Measurements from ENCODE around the gene SYNJ1. TPM values are rescaled to one million over a fixed set of nuclear protein-coding genes. Genes with fewer than 3 reads are reported as not detected.
A peak's percentile ranks its signal among the peaks of the same experiment; 100 is the strongest.

SYNJ1 gene
- total RNA-seq, 1 experiment from 2014 or later = 4.2 TPM

- TF ChIP-seq JUN (CRISPR knock-in tag; IDR thresholded peaks at IDR 0.05) = no peak
- TF ChIP-seq SMAD3 (CRISPR knock-in tag; IDR thresholded peaks at IDR 0.05; ENCODE audit: borderline replicate concordance) = no peak
- no peak for TF ChIP-seq AR (CRISPR knock-in tag; IDR thresholded peaks at IDR 0.05)
- no peak for TF ChIP-seq ZNF416 (CRISPR knock-in tag; IDR thresholded peaks at IDR 0.05)
Observed at GRCh38 chr21:32705139-32705538, 22.7 kb downstream of the SYNJ1 start (continued).

- CTCF ChIA-PET = no interaction called here
- DNase-seq (ENCODE audit: low spot score) (no peak), ATAC-seq (0 out of 2 replicates have a peak, but pooled peaks have one; percentile 36)
- Mint-ChIP-seq H3K4me3 (no peak overlapping the region), H3K27me3 (ENCODE audit: low read depth) (no peaks in the 10 kb centered on the region), H3K9me3 (no peaks in the 10 kb centered on the region), H3K27ac (no peak overlapping the region), H3K36me3 (no peaks in the 10 kb centered on the region), H3K4me1 (peaks cover 16% of the 10 kb centered on the region)
- POLR2A ChIA-PET = no interaction called here
- no peak for TF ChIP-seq MLX (CRISPR knock-in tag; IDR thresholded peaks at IDR 0.05)
- TF ChIP-seq MYBL2 (CRISPR knock-in tag; IDR thresholded peaks at IDR 0.05) = no peak
- no peak for TF ChIP-seq NFATC4 (CRISPR knock-in tag; IDR thresholded peaks at IDR 0.05)
- no peak for TF ChIP-seq ZNF263 (CRISPR knock-in tag; IDR thresholded peaks at IDR 0.05; ENCODE audit: low read depth)
- no peak for TF ChIP-seq PREB (CRISPR knock-in tag; IDR thresholded peaks at IDR 0.05; ENCODE audit: borderline replicate concordance)
- TF ChIP-seq NR1H2 (CRISPR knock-in tag; IDR thresholded peaks at IDR 0.05) = no peak
- TF ChIP-seq AR (CRISPR knock-in tag; IDR thresholded peaks at IDR 0.05) = no peak
- TF ChIP-seq FOXJ3 (CRISPR knock-in tag; IDR thresholded peaks at IDR 0.05; ENCODE audit: borderline replicate concordance) = no peak
- no peak for TF ChIP-seq TEAD4 (CRISPR knock-in tag; IDR thresholded peaks at IDR 0.05)
- TF ChIP-seq SMAD3 (CRISPR knock-in tag; IDR thresholded peaks at IDR 0.05; ENCODE audit: borderline replicate concordance) = no peak
- TF ChIP-seq ARID4B (CRISPR knock-in tag; IDR thresholded peaks at IDR 0.05; ENCODE audit: borderline replicate concordance) = no peak
Observed at GRCh38 chr21:32702702-32703101, 25.1 kb downstream of the SYNJ1 start.
